HG03175 (cell line): ENCODE data around the gene IL5.
"Not testable (repeated sequence)": the region's sequence is repeated elsewhere in the genome, so short reads cannot be mapped to it uniquely, and the experiment has no call there.

Experiments used
- ATAC-seq: cut with Tn5 transposase; IDR thresholded peaks from one replicate; pipeline ENCODE4 v1.9.1; 2021; ENCODE audit warnings: mild to moderate bottlenecking, moderate library complexity; ENCODE audit not compliant: unreplicated experiment

Gene IL5

GRCh38 chr5:132530946-132531345, 12.4 kb downstream of the IL5 start:
- no peak for ATAC-seq

- no peak for ATAC-seq
Observed at GRCh38 chr5:132528866-132529634, 14.3 kb downstream of the IL5 start.

- ATAC-seq = no peak
Observed at GRCh38 chr5:132528021-132528420, 15.3 kb downstream of the IL5 start.

- no peak for ATAC-seq
Observed at GRCh38 chr5:132526974-132527564, 16.3 kb downstream of the IL5 start.

- peak; percentile 48 for ATAC-seq
Observed at GRCh38 chr5:132526290-132526973, 16.9 kb downstream of the IL5 start.

- ATAC-seq = peak; percentile 78
Observed at GRCh38 chr5:132525299-132525724, 18.0 kb downstream of the IL5 start.

GRCh38 chr5:132524877-132525276, 18.4 kb downstream of the IL5 start:
- not testable (repeated sequence) for ATAC-seq

GRCh38 chr5:132522067-132522466, 21.3 kb downstream of the IL5 start:
- ATAC-seq = not testable (repeated sequence)

GRCh38 chr5:132513618-132514336, 29.5 kb downstream of the IL5 start:
- ATAC-seq = not testable (repeated sequence)

- ATAC-seq = no peak
Observed at GRCh38 chr5:132510076-132510475, 33.2 kb downstream of the IL5 start.

- ATAC-seq = no peak
Observed at GRCh38 chr5:132506094-132506692, 37.1 kb downstream of the IL5 start.

GRCh38 chr5:132505641-132506040, 37.7 kb downstream of the IL5 start:
- no peak for ATAC-seq

GRCh38 chr5:132504746-132505145, 38.6 kb downstream of the IL5 start:
- ATAC-seq = no peak

GRCh38 chr5:132503244-132503643, 40.1 kb downstream of the IL5 start:
- ATAC-seq = no peak

- ATAC-seq = no peak
Observed at GRCh38 chr5:132501961-132502931, 41.1 kb downstream of the IL5 start.

- ATAC-seq = no peak
Observed at GRCh38 chr5:132501629-132501956, 41.7 kb downstream of the IL5 start.

GRCh38 chr5:132500931-132501628, 42.2 kb downstream of the IL5 start:
- ATAC-seq = peak; percentile 40

- ATAC-seq = no peak
Observed at GRCh38 chr5:132500244-132500930, 42.9 kb downstream of the IL5 start.
